ENCODE data around the gene SCIN. TPM values are rescaled to one million over a fixed set of nuclear protein-coding genes. Genes with fewer than 3 reads are reported as not detected.

Gene SCIN
- total RNA-seq, 1 experiment from 2014 or later = not detected

DNA sequence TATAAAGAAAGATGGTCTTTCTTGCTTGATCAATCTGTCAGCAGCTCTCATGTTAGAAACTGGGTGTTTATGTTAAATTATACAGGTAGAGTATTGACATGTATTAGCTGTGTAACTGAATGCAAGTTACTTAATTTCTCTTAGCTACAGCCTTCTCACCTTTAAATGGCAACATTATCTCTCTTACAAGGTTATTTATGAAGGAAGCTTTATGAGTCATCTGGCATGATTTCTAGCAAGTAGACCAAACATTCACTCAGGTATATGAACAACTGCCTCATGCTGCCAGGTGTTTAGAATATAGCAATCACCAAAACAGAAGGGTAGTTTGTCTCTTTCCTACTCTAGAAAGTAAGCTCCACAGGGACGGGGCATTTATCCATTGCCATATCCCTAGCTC, 125.4 kb downstream of the SCIN start:
- DNase-seq (ENCODE audit: low spot score) = no peak
- in situ Hi-C loops (cut with HindIII; ENCODE audit: low sequenced_read_pairs) = no loop called here

DNA sequence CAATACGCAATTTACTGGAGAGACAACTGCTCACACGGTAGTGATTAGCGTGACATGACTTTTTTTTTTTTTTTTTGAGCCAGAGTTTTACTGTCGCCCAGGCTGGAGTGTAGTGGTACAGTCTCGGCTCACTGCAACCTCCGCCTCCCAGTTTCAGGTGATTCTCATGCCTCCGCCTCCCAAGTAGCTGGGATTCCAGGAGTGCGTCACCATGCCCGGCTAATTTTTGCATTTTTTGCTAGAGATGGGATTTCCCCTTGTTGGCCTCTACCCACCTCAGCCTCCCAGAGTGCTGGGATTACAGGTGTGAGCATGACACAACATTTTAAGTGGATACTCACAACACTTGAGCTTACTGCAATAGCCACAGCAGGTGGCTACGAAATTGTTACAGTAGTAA, 128.8 kb downstream of the SCIN start:
- DNase-seq (ENCODE audit: low spot score) = no peak
- in situ Hi-C loops (cut with HindIII; ENCODE audit: low sequenced_read_pairs) = no loop called here

DNA sequence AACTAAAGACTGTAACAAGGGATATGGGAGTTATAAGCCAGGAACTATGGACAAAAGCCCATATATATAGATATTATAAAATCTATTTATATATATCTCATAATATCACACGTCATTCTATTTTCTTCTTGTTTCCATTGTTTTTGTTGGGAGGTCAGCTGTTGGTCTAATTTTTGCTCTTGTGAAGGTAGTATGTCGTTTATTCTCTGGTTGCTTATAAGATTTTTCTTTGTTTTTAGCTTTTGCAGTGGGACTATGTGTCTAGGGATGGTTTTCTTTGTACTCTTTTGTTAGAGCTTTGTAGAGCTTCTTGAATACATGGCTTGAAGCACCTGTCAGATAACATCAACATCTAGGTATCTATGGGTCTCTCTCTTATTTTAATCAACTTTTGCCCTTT, 130.9 kb downstream of the SCIN start:
- no peak for DNase-seq (ENCODE audit: low spot score)
- in situ Hi-C loops (cut with HindIII; ENCODE audit: low sequenced_read_pairs) = no loop called here

DNA sequence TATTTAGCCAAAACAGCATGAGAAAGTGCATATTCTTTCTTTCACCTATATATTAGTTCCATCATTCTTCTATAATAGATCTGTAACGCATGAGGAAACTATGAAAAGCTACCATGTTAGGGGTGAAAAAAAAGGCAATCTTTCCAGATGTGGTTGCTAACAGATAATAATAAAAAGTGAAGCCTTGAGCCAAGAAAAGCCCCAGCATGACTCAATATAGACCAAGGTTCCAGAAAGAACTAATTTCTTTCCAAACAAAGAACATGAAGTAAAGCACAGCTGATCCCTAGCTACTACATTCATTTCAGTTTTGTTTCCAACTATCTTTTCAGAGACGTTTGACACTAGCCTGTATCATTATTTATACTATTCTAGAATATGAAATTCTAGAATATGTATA, 133.4 kb downstream of the SCIN start:
- no peak for DNase-seq (ENCODE audit: low spot score)
- in situ Hi-C loops (cut with HindIII; ENCODE audit: low sequenced_read_pairs) = no loop called here

DNA sequence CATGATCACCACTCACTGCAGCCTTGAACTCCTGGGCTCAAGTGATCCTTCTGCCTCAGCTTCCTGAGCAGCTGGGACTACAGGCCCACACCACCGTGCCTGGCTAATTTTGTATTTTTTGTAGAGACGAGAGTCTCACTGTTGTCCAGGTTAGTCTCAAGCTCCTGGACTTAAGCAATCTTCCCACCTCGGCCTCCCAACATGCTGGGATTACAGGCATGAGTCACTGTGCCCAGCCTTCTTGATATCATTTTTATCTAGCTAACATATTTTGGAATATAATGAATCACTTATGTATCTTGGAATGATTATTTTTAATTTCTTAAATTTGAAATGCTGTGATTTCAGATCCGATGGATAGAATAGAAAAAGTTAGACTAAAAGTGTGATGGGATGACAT, 135.4 kb downstream of the SCIN start:
- in situ Hi-C loops (cut with HindIII; ENCODE audit: low sequenced_read_pairs) = no loop called here

DNA sequence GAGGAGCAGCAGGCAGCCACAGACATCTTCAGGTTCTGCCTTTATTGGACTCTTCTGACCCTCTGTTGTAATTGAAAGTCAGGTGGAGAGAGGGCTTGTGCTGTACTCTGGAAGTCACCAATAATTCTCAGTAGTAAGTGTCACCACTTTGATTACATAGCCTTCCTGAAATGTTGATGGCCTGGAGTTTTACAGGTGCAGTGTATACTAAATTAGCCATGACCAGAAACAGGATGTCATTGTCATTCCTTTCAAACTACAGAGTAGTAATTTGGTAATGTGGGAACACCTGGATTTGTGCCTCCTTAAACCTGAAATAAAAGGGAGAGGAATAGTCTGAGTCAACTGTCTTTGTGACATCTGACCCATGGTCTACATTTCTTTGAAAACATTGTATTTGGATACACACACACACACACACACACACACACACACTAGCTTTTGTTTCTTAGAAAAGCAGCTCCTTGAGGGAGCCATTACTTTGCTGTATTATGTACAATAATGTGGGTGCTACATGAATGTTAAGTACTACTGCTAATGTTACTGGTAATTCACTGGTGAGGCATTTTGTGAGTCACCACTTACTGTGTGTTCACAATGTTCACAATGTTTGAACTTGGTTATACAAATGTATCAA, 136.5 kb downstream of the SCIN start:
- no peak for DNase-seq (ENCODE audit: low spot score)
- in situ Hi-C loops (cut with HindIII; ENCODE audit: low sequenced_read_pairs) = no loop called here

More for the DNA sequence above, 135.4 kb downstream of the SCIN start:
- no peak for DNase-seq (ENCODE audit: low spot score)

DNA sequence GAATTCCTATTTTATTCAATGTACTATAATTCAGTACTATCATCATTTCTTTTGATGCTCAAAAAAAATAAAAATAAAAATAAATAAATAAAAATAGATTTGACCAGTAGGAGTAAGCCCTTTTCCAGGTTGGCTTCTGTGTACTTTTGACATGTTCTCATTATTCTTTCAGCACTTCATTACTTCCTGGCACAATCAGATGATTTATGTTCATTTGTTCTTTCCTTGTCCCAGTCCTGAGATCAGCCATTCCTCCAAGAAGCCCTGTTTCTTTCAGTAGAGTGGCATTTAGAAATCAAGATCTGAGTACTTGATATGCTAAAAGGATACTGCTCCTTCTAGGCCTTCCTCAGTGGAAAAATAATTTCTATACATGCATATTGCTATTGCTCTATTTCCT, 137.8 kb downstream of the SCIN start:
- in situ Hi-C loops (cut with HindIII; ENCODE audit: low sequenced_read_pairs) = no loop called here
- DNase-seq (ENCODE audit: low spot score) = no peak

Other genes starting within 250 kb of the SCIN start
- 0.37 TPM in 1 of 2 replicates, not detected in the other for gene VWDE, start 166.9 kb upstream of the SCIN start, total RNA-seq (2014; rRNA removed; shearing (Covaris generic))
- gene ARL4A, start 116.9 kb downstream of the SCIN start, total RNA-seq (2014; rRNA removed; shearing (Covaris generic)) = 21.4 and 26.1 TPM in 2 replicates